Measurements from ENCODE around the gene IBA57.

Gene IBA57

GRCh38 chr1:228190182-228190581, 24.6 kb downstream of the IBA57 start:
- DNase-seq (ENCODE audit: low read depth in 2 of 2): no peak

GRCh38 chr1:228190778-228191177, 25.2 kb downstream of the IBA57 start:
- no peak for DNase-seq (ENCODE audit: low read depth in 2 of 2)

- DNase-seq (ENCODE audit: low read depth in 2 of 2): no peak
Measured at GRCh38 chr1:228194436-228194835, 28.8 kb downstream of the IBA57 start.

- no peak for DNase-seq (ENCODE audit: low read depth in 2 of 2)
Measured at GRCh38 chr1:228194921-228195812, 29.6 kb downstream of the IBA57 start.

GRCh38 chr1:228197555-228198147, 32.0 kb downstream of the IBA57 start:
- no peak for DNase-seq (ENCODE audit: low read depth in 2 of 2)

GRCh38 chr1:228198977-228199590, 33.5 kb downstream of the IBA57 start:
- no peak for DNase-seq (ENCODE audit: low read depth in 2 of 2)

- no peak for DNase-seq (ENCODE audit: low read depth in 2 of 2)
Measured at GRCh38 chr1:228204958-228205357, 39.4 kb downstream of the IBA57 start.

- no peak for DNase-seq (ENCODE audit: low read depth in 2 of 2)
Measured at GRCh38 chr1:228205526-228206436, 40.2 kb downstream of the IBA57 start.

- DNase-seq (ENCODE audit: low read depth in 2 of 2): no peak
Measured at GRCh38 chr1:228206582-228207351, 41.2 kb downstream of the IBA57 start.

- DNase-seq (ENCODE audit: low read depth in 2 of 2): no peak
Measured at GRCh38 chr1:228207381-228207810, 41.8 kb downstream of the IBA57 start.

GRCh38 chr1:228207851-228208821, 42.5 kb downstream of the IBA57 start, which contains the start of gene OBSCN:
OBSCN (plus strand) TSS chr1:228208044; CDS start chr1:228211784, 3,740 bp downstream.
- DNase-seq (ENCODE audit: low read depth in 2 of 2): no peak

- no peak for DNase-seq (ENCODE audit: low read depth in 2 of 2)
Measured at GRCh38 chr1:228208831-228209551, 43.4 kb downstream of the IBA57 start.

- no peak for DNase-seq (ENCODE audit: low read depth in 2 of 2)
Measured at GRCh38 chr1:228209657-228210056, 44.1 kb downstream of the IBA57 start.

GRCh38 chr1:228210076-228210651, 44.6 kb downstream of the IBA57 start:
- no peak for DNase-seq (ENCODE audit: low read depth in 2 of 2)

GRCh38 chr1:228210712-228211530, 45.3 kb downstream of the IBA57 start:
- no peak for DNase-seq (ENCODE audit: low read depth in 2 of 2)

- no peak for DNase-seq (ENCODE audit: low read depth in 2 of 2)
Measured at GRCh38 chr1:228211531-228212414, 46.2 kb downstream of the IBA57 start.

Data from stimulated activated CD4-positive, alpha-beta T cell treated with anti-CD3 and anti-CD28 coated beads, Interleukin-1b, Interleukin-23, amount 100 ng/mL, for 4 hours (primary cell).